ENCODE measurements around the gene CA14. TPM values are rescaled to one million over a fixed set of nuclear protein-coding genes. Genes with fewer than 3 reads are reported as not detected.
A peak's percentile ranks its signal among the peaks of the same experiment; 100 is the strongest.
"Not testable (repeated sequence)": the region's sequence is repeated elsewhere in the genome, so short reads cannot be mapped to it uniquely, and the experiment has no call there.

CA14 gene
- 2.0 and 2.2 TPM in 2 replicates for total RNA-seq (2021)
- Bru-seq, nascent RNA = percentile 17 among the genes with signal in this experiment
- BruChase-seq, experiment 1, labeled RNA remaining after a 2-hour chase = percentile 32 among the genes with signal in this experiment
- BruChase-seq, experiment 2, labeled RNA remaining after a 6-hour chase = percentile 36 among the genes with signal in this experiment
- long read RNA-seq, partial matches to known transcripts = 0 of 4 reads
- long read RNA-seq, other reads (novel, unspliced or antisense) = 4 of 4 reads

GRCh38 chr1:150257624-150258585 is at the start of gene CA14:
TSS of gene CA14 (plus strand) at chr1:150257774. CDS start at chr1:150258129, 355 bp downstream.
- H3K4me3 ChIP-seq (ENCODE audit: low read depth, low read length, poor library complexity, severe bottlenecking) = peak within 1 kb of the TSS; percentile 29
- H3K27ac ChIP-seq (ENCODE audit: low read depth, low read length, poor library complexity, severe bottlenecking) = peak within 1 kb of the TSS; percentile 80
- TF ChIP-seq, protein P1, sequence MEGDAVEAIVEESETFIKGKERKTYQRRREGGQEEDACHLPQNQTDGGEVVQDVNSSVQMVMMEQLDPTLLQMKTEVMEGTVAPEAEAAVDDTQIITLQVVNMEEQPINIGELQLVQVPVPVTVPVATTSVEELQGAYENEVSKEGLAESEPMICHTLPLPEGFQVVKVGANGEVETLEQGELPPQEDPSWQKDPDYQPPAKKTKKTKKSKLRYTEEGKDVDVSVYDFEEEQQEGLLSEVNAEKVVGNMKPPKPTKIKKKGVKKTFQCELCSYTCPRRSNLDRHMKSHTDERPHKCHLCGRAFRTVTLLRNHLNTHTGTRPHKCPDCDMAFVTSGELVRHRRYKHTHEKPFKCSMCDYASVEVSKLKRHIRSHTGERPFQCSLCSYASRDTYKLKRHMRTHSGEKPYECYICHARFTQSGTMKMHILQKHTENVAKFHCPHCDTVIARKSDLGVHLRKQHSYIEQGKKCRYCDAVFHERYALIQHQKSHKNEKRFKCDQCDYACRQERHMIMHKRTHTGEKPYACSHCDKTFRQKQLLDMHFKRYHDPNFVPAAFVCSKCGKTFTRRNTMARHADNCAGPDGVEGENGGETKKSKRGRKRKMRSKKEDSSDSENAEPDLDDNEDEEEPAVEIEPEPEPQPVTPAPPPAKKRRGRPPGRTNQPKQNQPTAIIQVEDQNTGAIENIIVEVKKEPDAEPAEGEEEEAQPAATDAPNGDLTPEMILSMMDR (conservative IDR thresholded peaks at IDR 0.05; ENCODE audit: low read depth, low read length) = no peak
- TF ChIP-seq EZH2 (IDR thresholded peaks at IDR 0.05; ENCODE audit: borderline replicate concordance, low read depth, low read length, poor library complexity, severe bottlenecking) = no peak
- BruUV-seq (replicated peaks) = no TSS peak
- intact Hi-C loops (cut with micrococcal nuclease; ENCODE audit: unreplicated experiment) = loop anchor here (5.0 to 10.0 kb wide), 3 partner anchors 274 to 739 kb away; partner anchors contain the start of gene ENSA
- ChIA-PET CTCF (interaction anchor here (1.0 kb wide), 1 partner anchor 23 kb away, joined by 5 read pairs; no protein-coding TSS in a partner anchor), POLR2A (ENCODE audit: low non-redundant PET) (no interaction called here)
- H3K9me3 ChIP-seq (ENCODE audit: low read depth, low read length, poor library complexity, severe bottlenecking) = no peaks in the 10 kb centered on the region
- no peaks in the 10 kb centered on the region for H3K36me3 ChIP-seq (ENCODE audit: insufficient read depth, low read length, poor library complexity, severe bottlenecking)
- peak; percentile 57 for DNase-seq (ENCODE audit: low spot score)
- H3K27me3 ChIP-seq (replicated peaks; ENCODE audit: insufficient read depth, low read depth, low read length, poor library complexity) = no peaks in the 10 kb centered on the region
- peaks cover 47% of the 10 kb centered on the region for H3K4me1 ChIP-seq (ENCODE audit: insufficient read depth, low read length, poor library complexity, severe bottlenecking)

DNA sequence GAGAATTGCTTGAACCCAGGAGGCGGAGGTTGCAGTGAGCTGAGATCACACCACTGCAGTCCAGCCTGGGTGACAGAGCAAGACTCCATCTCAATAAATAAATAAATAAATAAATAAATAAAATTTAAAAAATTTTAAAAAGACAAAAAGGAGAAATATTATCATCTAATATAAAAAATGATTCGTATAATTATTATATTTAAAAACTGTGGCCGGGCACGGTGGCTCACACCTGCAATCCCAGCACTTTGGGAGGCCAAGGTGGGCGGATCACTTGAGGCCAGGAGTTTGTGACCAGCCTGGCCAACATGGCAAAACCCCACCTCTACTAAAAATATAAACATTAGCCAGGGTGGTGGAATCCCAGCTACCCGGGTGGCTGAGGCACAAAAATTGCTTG is 49.1 kb upstream of the CA14 start:
- H3K4me3 ChIP-seq (ENCODE audit: low read depth, low read length, poor library complexity, severe bottlenecking); H3K4me1 ChIP-seq (ENCODE audit: insufficient read depth, low read length, poor library complexity, severe bottlenecking); CTCF ChIA-PET; H3K27ac ChIP-seq (ENCODE audit: low read depth, low read length, poor library complexity, severe bottlenecking); H3K9me3 ChIP-seq (ENCODE audit: low read depth, low read length, poor library complexity, severe bottlenecking); H3K36me3 ChIP-seq (ENCODE audit: insufficient read depth, low read length, poor library complexity, severe bottlenecking); DNase-seq (ENCODE audit: low spot score); BruUV-seq (replicated peaks); intact Hi-C loops (cut with micrococcal nuclease; ENCODE audit: unreplicated experiment); POLR2A ChIA-PET (ENCODE audit: low non-redundant PET); H3K27me3 ChIP-seq (replicated peaks; ENCODE audit: insufficient read depth, low read depth, low read length, poor library complexity): not testable (repeated sequence)

- POLR2A ChIA-PET (ENCODE audit: low non-redundant PET) = no interaction called here
- CTCF ChIA-PET = no interaction called here
These were observed 47.5 kb upstream of the CA14 start for GRCh38 chr1:150210091-150210490.

More at GRCh38 chr1:150210091-150210490, 47.5 kb upstream of the CA14 start:
- BruUV-seq (replicated peaks) = no TSS peak
- Histone ChIP-seq H3K27me3 (replicated peaks; ENCODE audit: insufficient read depth, low read depth, low read length, poor library complexity) (no peaks in the 10 kb centered on the region), H3K27ac (ENCODE audit: low read depth, low read length, poor library complexity, severe bottlenecking) (no peak overlapping the region), H3K4me1 (ENCODE audit: insufficient read depth, low read length, poor library complexity, severe bottlenecking) (peaks cover 13% of the 10 kb centered on the region), H3K36me3 (ENCODE audit: insufficient read depth, low read length, poor library complexity, severe bottlenecking) (no peaks in the 10 kb centered on the region), H3K4me3 (ENCODE audit: low read depth, low read length, poor library complexity, severe bottlenecking) (no peak overlapping the region), H3K9me3 (ENCODE audit: low read depth, low read length, poor library complexity, severe bottlenecking) (no peaks in the 10 kb centered on the region)
- intact Hi-C loops (cut with micrococcal nuclease; ENCODE audit: unreplicated experiment) = no loop called here
- TF ChIP-seq, protein P1 (conservative IDR thresholded peaks at IDR 0.05; ENCODE audit: low read depth, low read length) = no peak
- no peak for TF ChIP-seq EZH2 (IDR thresholded peaks at IDR 0.05; ENCODE audit: borderline replicate concordance, low read depth, low read length, poor library complexity, severe bottlenecking)
- no peak for DNase-seq (ENCODE audit: low spot score)

Measured in A673 (cell line).